Transverse colon (tissue), 3 donors: ENCODE measurements around the gene NMRK1.

Source experiments
- POLR2A ChIP-seq: fragments of 450-650 bp; IDR thresholded peaks from one replicate; pipeline ENCODE4 v1.6.1; 2016; ENCODE audit warnings: antibody characterized with exemption, mild to moderate bottlenecking, moderate library complexity
- TF ChIP-seq, protein P1 (sequence below), 5 experiments: fragments of 200-600 bp in 3 of 5; fragments of 450-650 bp in 2 of 5; sonication (generic) in 3 of 5; IDR thresholded peaks; 1 replicate in 2 of 5; 2 replicates in 3 of 5; pipeline ENCODE4 v1.5.1; 2016 to 2017; ENCODE audit warnings: antibody characterized with exemption in 5 of 5, inconsistent platforms in 3 of 5, mild to moderate bottlenecking in 2 of 5, moderate library complexity in 1 of 5

DNA sequence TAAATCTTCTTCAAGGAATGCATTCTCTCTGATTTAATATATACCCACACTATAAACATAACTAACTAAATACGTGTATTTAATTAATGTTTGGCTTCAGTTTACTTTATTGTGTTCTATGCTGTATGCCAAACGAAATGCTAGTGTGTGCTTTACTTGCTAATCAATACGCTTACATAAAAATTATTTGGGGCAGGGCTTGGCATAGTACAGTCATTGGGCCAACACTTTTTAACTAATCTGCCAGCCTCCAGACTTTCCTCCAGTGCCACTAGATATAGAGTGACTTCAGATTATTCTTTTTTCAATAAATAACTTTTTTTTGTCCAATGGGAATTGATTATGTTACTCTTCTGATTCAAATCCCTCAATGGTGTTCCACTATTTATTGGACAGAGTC is 51.2 kb downstream of the NMRK1 start:
- TF ChIP-seq, protein P1, sequence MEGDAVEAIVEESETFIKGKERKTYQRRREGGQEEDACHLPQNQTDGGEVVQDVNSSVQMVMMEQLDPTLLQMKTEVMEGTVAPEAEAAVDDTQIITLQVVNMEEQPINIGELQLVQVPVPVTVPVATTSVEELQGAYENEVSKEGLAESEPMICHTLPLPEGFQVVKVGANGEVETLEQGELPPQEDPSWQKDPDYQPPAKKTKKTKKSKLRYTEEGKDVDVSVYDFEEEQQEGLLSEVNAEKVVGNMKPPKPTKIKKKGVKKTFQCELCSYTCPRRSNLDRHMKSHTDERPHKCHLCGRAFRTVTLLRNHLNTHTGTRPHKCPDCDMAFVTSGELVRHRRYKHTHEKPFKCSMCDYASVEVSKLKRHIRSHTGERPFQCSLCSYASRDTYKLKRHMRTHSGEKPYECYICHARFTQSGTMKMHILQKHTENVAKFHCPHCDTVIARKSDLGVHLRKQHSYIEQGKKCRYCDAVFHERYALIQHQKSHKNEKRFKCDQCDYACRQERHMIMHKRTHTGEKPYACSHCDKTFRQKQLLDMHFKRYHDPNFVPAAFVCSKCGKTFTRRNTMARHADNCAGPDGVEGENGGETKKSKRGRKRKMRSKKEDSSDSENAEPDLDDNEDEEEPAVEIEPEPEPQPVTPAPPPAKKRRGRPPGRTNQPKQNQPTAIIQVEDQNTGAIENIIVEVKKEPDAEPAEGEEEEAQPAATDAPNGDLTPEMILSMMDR (IDR thresholded peaks at IDR 0.05): no peak
- no peak for TF ChIP-seq POLR2A
